Right ventricle myocardium superior (tissue), 1 donor: ENCODE measurements around the gene PPM1L. TPM values are rescaled to one million over a fixed set of nuclear protein-coding genes. Genes with fewer than 3 reads are reported as not detected.
A peak's percentile ranks its signal among the peaks of the same experiment; 100 is the strongest.

Experiments
- ATAC-seq: fragments of 200-7000 bp; cut with Tn5 transposase; one replicate; pipeline ENCODE4 v1.9.1; 2020; ENCODE audit warnings: mild to moderate bottlenecking; ENCODE audit not compliant: poor library complexity
- DNase-seq: peaks from one replicate; pipeline ENCODE4 v3.0.0-alpha.2; 2020
- intact Hi-C: fragments of 100-400 bp; cut with DNase I; formaldehyde crosslinking; loops from one replicate; pipeline ENCODE4 v1.11.2; 2022
- total RNA-seq: library from RNA; stranded (reverse); fragmentation: NEBNext Ultra II Directional; extraction: Animal tissue kit (Norgen Biotek cat#: 25700); gene quantifications from one replicate; pipeline ENCODE4 v1.2.1, GENCODE V29; 2021
- donor health status: DM: no; HTN: yes; CAD: no; lungs with severe emphysema.

PPM1L gene
- total RNA-seq, 1 donor from 2014 or later, result 62.3 TPM

GRCh38 chr3:160885791-160886286 is 129.8 kb downstream of the PPM1L start:
- DNase-seq (peak; percentile 84), ATAC-seq (peak; percentile 82)
- intact Hi-C loops, result no loop called here

- intact Hi-C loops, result no loop called here
Observed at GRCh38 chr3:160886421-160886820, 130.4 kb downstream of the PPM1L start.

GRCh38 chr3:160893207-160893606 is 137.2 kb downstream of the PPM1L start:
- DNase-seq (no peak), ATAC-seq (no peak)
- intact Hi-C loops, result no loop called here

More at GRCh38 chr3:160886421-160886820, 130.4 kb downstream of the PPM1L start:
- DNase-seq, result no peak
- no peak for ATAC-seq

- no peak for DNase-seq
- ATAC-seq, result no peak
- intact Hi-C loops, result no loop called here
Observed at GRCh38 chr3:160904691-160905090, 148.7 kb downstream of the PPM1L start.

- ATAC-seq (no peak), DNase-seq (no peak)
- intact Hi-C loops, result no loop called here
Observed at GRCh38 chr3:160906646-160907045, 150.6 kb downstream of the PPM1L start.

- no peak for DNase-seq
- intact Hi-C loops, result no loop called here
- ATAC-seq, result no peak
Observed at GRCh38 chr3:160909917-160910316, 153.9 kb downstream of the PPM1L start.

GRCh38 chr3:160911411-160911810 is 155.4 kb downstream of the PPM1L start:
- no peak for ATAC-seq
- intact Hi-C loops, result no loop called here
- no peak for DNase-seq

- intact Hi-C loops, result no loop called here
- DNase-seq (no peak), ATAC-seq (no peak)
Observed at GRCh38 chr3:160916472-160916871, 160.4 kb downstream of the PPM1L start.

GRCh38 chr3:160919942-160920341 is 163.9 kb downstream of the PPM1L start:
- ATAC-seq (peak; percentile 55), DNase-seq (no peak)
- intact Hi-C loops, result no loop called here

GRCh38 chr3:160921020-160921635 is 165.1 kb downstream of the PPM1L start:
- DNase-seq (peak; percentile 41), ATAC-seq (peak; percentile 89)
- intact Hi-C loops, result no loop called here

- intact Hi-C loops, result loop anchor here (5.0 kb wide), 1 partner anchor 217 kb away; no protein-coding TSS in a partner anchor
- DNase-seq (no peak), ATAC-seq (no peak)
Observed at GRCh38 chr3:160924776-160925175, 168.7 kb downstream of the PPM1L start.

GRCh38 chr3:160927620-160928019 is 171.6 kb downstream of the PPM1L start:
- DNase-seq, result no peak
- intact Hi-C loops, result loop anchor here (5.0 kb wide), 1 partner anchor 220 kb away; no protein-coding TSS in a partner anchor
- no peak for ATAC-seq

- intact Hi-C loops, result loop anchor here (5.0 kb wide), 1 partner anchor 221 kb away; no protein-coding TSS in a partner anchor
- no peak for ATAC-seq
Observed at GRCh38 chr3:160928183-160928726, 172.2 kb downstream of the PPM1L start.

GRCh38 chr3:160929595-160929994 is 173.6 kb downstream of the PPM1L start:
- intact Hi-C loops, result loop anchor here (5.0 kb wide), 1 partner anchor 222 kb away; no protein-coding TSS in a partner anchor
- peak; percentile 95 for ATAC-seq
- DNase-seq, result peak; percentile 76

More at GRCh38 chr3:160928183-160928726, 172.2 kb downstream of the PPM1L start:
- no peak for DNase-seq

GRCh38 chr3:160931474-160931873 is 175.4 kb downstream of the PPM1L start:
- no peak for ATAC-seq
- no peak for DNase-seq
- intact Hi-C loops, result no loop called here

GRCh38 chr3:160935413-160936095 is 179.5 kb downstream of the PPM1L start:
- no peak for DNase-seq
- ATAC-seq, result no peak
- intact Hi-C loops, result no loop called here

- intact Hi-C loops, result loop anchor here (2.0 to 10.0 kb wide), 2 partner anchors 187 to 233 kb away; partner anchors contain the start of gene PPM1L
- DNase-seq, result no peak
- peak; percentile 94 for ATAC-seq
Observed at GRCh38 chr3:160941885-160942494, 186.0 kb downstream of the PPM1L start.

- no peak for ATAC-seq
- intact Hi-C loops, result loop anchor here (2.0 to 10.0 kb wide), 2 partner anchors 189 to 235 kb away; partner anchors contain the start of gene PPM1L
- no peak for DNase-seq
Observed at GRCh38 chr3:160943996-160944395, 188.0 kb downstream of the PPM1L start.

- no peak for ATAC-seq
- no peak for DNase-seq
- intact Hi-C loops, result loop anchor here (10.0 kb wide), 1 partner anchor 191 kb away; the partner anchor contains the start of gene PPM1L
Observed at GRCh38 chr3:160945336-160945735, 189.3 kb downstream of the PPM1L start.
